Right cardiac atrium (tissue), 5 donors: ENCODE measurements around the gene JUN. TPM values are rescaled to one million over a fixed set of nuclear protein-coding genes. Genes with fewer than 3 reads are reported as not detected.

Source experiments
- ATAC-seq, 2 donors: fragments of 200-7000 bp; cut with Tn5 transposase; one replicate each; pipeline versions ENCODE4 v1.8.0 to v1.9.1; 2020; ENCODE audit warnings: moderate library complexity in 2 of 2, mild to moderate bottlenecking in 1 of 2
- DNase-seq, 3 donors: peaks; one replicate each; pipeline ENCODE4 v3.0.0-alpha.2; 2020
- H3K27ac ChIP-seq: one replicate; pipeline ENCODE4 v1.5.1; 2013; ENCODE audit warnings: mild to moderate bottlenecking, low read length, control low read depth, moderate library complexity
- H3K27me3 ChIP-seq: one replicate; pipeline ENCODE4 v1.6.1; 2013; ENCODE audit not compliant: control insufficient read depth, insufficient read depth
- H3K4me1 ChIP-seq: one replicate; pipeline ENCODE4 v1.6.1; 2013; ENCODE audit warnings: low read length; ENCODE audit not compliant: control insufficient read depth, insufficient read depth
- H3K4me3 ChIP-seq: one replicate; pipeline ENCODE4 v1.5.1; 2013; ENCODE audit warnings: low read length, control low read depth
- H3K9me3 ChIP-seq: one replicate; pipeline ENCODE4 v1.6.1; 2013; ENCODE audit warnings: low read length; ENCODE audit not compliant: control insufficient read depth
- WGBS: extraction: QIAGEN DNeasy Blood & Tissue Kit; methylation state at CpG from one replicate; pipeline ENCODE4 v1.1.7; 2013; 5-methylcytosine and 5-hydroxymethylcytosine counted together
- intact Hi-C, 4 donors: fragments of 100-400 bp; cut with DNase I; formaldehyde crosslinking; loops; one replicate each; pipeline versions ENCODE4 v1.11.0 to v1.14.0; 2022 to 2023
- polyA plus RNA-seq: library from polyadenylated mRNA; stranded (reverse); fragments of 200-250 nt; gene quantifications from one replicate; pipeline ENCODE4 v1.2.3, GENCODE V29; 2013
- total RNA-seq, 4 donors: library from RNA; stranded (reverse); fragmentation: NEBNext Ultra II Directional; extraction: Animal tissue kit (Norgen Biotek cat#: 25700); gene quantifications; one replicate each; pipeline ENCODE4 v1.2.1, GENCODE V29; 2021
- donor health status: healthy with polysubstance abuse.
- donor health status: DM: no; HTN: yes; CAD: no.
- donor health status: DM: no; HTN: no; CAD: no.
- donor health status: DM: no; HTN: yes; CAD: no; lungs with severe emphysema.
- donor health status: DM: yes; HTN: yes; CAD: no.

JUN gene
- total and polyA plus RNA-seq, 5 donors = 41.1 to 211 (median 51.8) TPM

DNA sequence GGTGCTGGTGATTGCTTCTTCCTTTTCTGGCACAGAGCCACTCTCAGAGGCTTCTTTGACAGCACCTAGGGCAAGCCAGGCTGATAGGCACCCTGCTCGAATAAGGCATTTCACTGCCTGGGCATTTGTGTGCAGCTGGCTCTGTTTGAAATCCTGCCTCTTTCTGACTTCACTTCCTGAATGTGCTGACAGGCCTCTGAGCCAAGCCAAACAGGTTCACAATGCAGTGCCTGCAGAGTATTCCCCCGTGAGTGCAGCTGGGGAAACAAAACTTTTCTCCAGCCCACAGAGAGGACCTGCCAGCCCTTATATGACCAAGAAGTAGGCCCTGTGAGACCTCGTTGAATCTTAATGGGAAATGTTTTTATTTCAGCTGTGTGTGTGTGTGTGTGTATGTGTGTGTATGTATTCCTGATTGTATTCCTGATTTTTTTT, 10.4 kb downstream of the JUN start:
- Histone ChIP-seq H3K4me3 (no peak overlapping the region), H3K4me1 (peaks cover 2% of the 10 kb centered on the region), H3K9me3 (no peaks in the 10 kb centered on the region), H3K27me3 (no peaks in the 10 kb centered on the region), H3K27ac (no peak overlapping the region)
- 2% methylated on average over 3 of the region's 3 CpGs for WGBS
- intact Hi-C loops = loop anchor here in 1 of 4 donors (5.0 kb wide), 1 partner anchor 984 kb away; no protein-coding TSS in a partner anchor
- peak; percentile 69 to 77 (median 73) for DNase-seq
- peak; percentile 93 to 94 for ATAC-seq

DNA sequence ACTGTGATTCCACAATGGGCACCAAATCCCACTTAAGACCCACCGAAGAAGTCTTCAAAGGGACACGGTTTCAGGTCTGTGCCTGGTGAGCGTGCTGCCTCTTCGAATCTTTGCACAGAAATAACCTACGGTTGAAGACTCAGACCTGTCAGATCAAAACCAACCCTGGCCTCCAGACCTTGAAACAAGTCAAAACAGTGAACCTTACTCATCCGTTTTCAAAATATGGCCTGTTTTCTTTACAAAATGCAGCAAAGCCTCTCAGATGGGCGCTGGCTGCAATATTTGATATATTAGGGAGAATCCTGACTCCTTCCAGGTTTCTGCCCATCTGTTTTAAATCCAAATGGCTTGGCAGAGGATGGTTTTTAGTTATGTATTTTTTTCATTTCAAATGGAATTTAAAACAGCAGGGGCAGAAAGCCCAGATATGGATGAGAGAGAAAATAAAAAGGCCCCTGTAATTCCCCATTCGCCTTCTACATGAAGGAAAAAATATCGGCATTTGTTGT, 14.0 kb downstream of the JUN start:
- Histone ChIP-seq H3K9me3 (no peaks in the 10 kb centered on the region), H3K4me1 (peaks cover 2% of the 10 kb centered on the region), H3K27me3 (no peaks in the 10 kb centered on the region), H3K4me3 (no peak overlapping the region), H3K27ac (no peak overlapping the region)
- ATAC-seq (no peak), DNase-seq (no peak)
- 81% methylated on average over 9 of the region's 9 CpGs for WGBS
- intact Hi-C loops = loop anchor here in 2 of 4 donors (2.0 to 5.0 kb wide), 2 partner anchors 31 to 987 kb away; no protein-coding TSS in a partner anchor

DNA sequence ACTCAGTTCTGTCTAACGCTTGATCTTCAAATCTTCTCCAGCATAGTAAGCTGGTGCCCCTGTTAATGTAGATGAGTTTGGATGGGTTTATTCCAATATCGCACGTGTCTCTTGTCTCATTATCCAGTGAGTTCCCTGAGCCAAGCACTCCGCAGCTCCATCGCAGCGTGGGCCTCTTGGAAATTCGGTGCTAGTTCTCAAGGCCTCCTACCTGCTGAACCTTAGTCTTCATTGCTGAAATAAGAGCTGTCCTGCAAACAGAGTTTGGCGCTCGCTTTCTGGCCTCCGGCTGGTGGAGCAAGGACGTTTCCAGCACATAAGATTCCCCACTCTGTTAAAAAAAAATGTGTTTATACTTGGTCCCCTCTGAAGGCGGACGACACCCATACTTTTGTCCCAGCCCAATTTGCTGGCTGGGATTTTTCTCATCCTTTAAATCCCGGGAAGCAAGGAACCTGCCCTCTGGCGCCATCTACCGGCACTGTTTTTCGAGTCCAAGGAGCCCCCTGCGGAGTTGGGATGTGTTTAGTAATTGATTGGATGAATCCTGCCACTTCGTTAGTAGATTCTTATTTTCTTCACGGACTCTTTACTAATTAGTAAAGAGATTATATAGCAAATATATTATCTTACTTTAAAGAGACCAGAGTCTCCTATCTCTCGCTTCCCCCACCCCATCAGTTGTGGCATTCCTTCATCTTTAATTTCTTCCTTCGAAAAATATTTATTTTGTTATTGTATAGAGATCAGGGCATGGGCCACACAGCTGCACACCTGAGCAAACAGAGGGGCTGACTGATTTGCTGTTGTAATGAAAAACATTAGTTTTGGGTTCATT, 14.7 kb downstream of the JUN start:
- Histone ChIP-seq H3K27me3 (no peaks in the 10 kb centered on the region), H3K4me3 (no peak overlapping the region), H3K9me3 (no peaks in the 10 kb centered on the region), H3K27ac (no peak overlapping the region), H3K4me1 (peaks cover 2% of the 10 kb centered on the region)
- no peak for ATAC-seq
- WGBS = 36% methylated on average over 22 of the region's 22 CpGs
- intact Hi-C loops = no loop called here
- peak; percentile 78 to 93 (median 89) for DNase-seq

DNA sequence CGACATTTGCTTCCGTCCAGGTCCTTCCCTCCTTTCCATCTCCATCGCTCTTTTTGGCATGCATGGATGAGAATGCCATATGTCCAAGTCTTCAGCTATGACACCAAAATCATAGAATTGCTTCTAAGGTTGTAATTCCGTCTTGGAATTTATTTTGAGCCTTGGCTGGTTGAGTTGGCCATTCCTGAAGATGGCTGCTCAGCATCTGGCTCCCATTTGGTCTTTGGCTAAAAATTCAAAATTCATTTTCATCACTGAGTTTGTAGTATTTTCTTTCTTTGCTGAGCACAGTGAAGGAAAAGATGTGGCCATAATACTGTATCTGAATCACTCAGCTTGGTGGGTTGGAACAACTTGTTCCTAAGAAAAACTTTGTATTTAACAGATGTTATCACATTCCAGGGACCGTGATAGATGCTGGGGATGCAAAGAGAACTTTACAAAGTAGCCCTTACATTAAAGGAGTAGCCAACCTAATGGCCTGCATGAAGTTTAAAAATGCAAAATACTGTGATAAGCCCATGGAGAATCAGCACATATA, 15.6 kb downstream of the JUN start:
- no peaks in the 10 kb centered on the region for H3K4me1 ChIP-seq
- H3K4me3 ChIP-seq = no peak overlapping the region
- WGBS = 87% methylated on average over 5 of the region's 5 CpGs
- no peaks in the 10 kb centered on the region for H3K9me3 ChIP-seq
- ATAC-seq = no peak
- DNase-seq = no peak
- intact Hi-C loops = no loop called here
- H3K27me3 ChIP-seq = no peaks in the 10 kb centered on the region
- no peak overlapping the region for H3K27ac ChIP-seq

DNA sequence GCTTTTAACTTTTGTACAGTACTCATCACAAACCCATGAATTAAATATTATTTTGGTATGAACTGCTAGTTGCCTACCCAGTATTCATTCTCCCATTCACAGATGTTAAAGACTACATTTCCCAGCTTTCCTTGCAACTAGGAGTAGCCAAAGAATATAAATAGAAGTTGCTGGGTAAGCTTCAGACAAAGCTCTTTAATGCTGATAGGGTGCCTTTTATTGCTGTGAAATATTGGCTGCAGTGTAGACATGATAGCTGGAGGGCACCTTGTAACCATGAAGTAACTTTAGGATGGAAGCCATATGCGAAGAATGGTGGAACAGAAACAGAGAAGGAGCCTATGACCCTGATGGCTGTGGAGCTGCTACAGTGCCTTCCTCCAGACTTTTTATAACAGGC, 16.7 kb downstream of the JUN start:
- H3K9me3 ChIP-seq = no peaks in the 10 kb centered on the region
- H3K4me3 ChIP-seq = no peak overlapping the region
- no peaks in the 10 kb centered on the region for H3K27me3 ChIP-seq
- DNase-seq = no peak
- WGBS = 100% methylated on average over 1 of the region's 1 CpG
- no peaks in the 10 kb centered on the region for H3K4me1 ChIP-seq
- intact Hi-C loops = no loop called here
- no peak overlapping the region for H3K27ac ChIP-seq
- ATAC-seq = no peak

DNA sequence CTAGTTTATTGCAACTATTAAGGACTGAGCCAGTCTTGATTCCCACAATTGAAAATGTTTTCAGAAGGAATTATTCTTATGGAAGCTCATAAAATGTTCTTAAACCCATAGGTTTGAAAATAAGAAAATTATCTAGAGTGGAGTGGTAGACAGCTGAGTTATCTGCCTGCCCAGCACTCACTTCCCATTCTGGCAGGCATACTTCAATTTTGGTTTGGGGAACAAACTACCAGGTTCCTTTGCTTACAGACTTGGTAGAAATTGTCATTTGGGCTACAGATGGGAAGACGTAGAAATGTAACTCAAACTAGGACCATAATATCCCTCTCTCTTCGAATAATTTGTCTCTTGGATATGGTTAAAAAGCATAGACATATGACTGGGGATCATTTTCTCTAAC, 18.4 kb downstream of the JUN start:
- no peak overlapping the region for H3K27ac ChIP-seq
- intact Hi-C loops = no loop called here
- no peaks in the 10 kb centered on the region for H3K4me1 ChIP-seq
- DNase-seq = no peak
- 88% methylated on average over 2 of the region's 2 CpGs for WGBS
- H3K27me3 ChIP-seq = no peaks in the 10 kb centered on the region
- H3K9me3 ChIP-seq = no peaks in the 10 kb centered on the region
- no peak overlapping the region for H3K4me3 ChIP-seq
- ATAC-seq = no peak

DNA sequence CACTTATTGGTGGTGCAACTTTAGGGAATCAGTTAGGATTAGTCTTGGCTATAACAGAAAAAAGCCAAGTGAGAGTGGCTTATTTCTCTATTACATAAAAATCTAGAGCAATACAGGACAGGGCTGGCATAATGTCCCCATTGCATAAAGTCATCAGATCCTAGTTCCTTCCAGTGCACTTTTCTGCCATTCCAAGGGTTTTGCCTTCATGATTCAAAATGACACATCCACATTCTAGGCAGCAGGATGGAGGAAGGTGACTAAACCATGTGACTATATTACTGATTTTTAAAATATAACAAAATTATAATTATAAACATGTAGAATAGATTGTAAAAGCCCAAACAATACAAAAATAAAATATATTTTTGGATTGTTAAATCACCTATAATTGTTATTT, 18.8 kb downstream of the JUN start:
- H3K27ac ChIP-seq = no peak overlapping the region

DNA sequence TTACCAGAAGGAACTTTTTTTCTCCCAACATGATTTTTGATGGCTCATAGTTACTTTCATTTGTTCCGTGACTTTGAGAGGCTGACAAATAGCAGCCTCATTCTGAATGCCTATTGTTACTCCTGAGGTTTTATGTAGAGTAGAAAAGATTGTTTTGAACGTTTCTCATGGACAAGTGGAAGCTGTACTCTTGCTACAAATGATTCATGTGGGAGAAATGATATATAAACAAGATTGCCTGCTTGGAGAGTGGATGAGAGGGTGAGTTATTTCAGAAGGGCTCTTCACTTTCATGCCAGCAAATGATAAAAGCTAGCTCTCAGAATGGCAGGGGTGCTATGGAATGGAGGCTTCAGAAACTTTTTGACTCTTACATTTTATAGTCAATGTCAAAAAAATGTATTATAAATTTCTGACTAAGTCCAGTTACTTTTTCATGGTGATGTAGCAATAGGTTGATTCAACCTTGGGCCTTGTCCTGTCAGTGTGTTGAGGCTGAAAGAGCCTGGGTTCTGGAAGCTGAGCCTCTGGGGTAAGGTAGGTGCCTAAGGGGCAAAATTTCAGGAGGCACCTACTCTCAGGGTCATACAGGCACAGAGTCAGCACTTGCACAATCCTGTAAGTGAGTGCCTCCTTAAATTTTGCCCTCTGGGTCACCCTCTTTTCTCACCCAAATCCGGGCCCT, 19.4 kb downstream of the JUN start:
- ATAC-seq = no peak
- Histone ChIP-seq H3K4me1 (no peaks in the 10 kb centered on the region), H3K4me3 (no peak overlapping the region), H3K9me3 (no peaks in the 10 kb centered on the region), H3K27me3 (no peaks in the 10 kb centered on the region), H3K27ac (no peak overlapping the region)
- intact Hi-C loops = no loop called here
- no peak for DNase-seq
- WGBS = 38% methylated on average over 3 of the region's 3 CpGs

More for the DNA sequence above, 18.8 kb downstream of the JUN start:
- no peaks in the 10 kb centered on the region for H3K4me1 ChIP-seq
- H3K27me3 ChIP-seq = no peaks in the 10 kb centered on the region
- DNase-seq = no peak
- H3K9me3 ChIP-seq = no peaks in the 10 kb centered on the region
- intact Hi-C loops = no loop called here
- no peak overlapping the region for H3K4me3 ChIP-seq
- no peak for ATAC-seq

DNA sequence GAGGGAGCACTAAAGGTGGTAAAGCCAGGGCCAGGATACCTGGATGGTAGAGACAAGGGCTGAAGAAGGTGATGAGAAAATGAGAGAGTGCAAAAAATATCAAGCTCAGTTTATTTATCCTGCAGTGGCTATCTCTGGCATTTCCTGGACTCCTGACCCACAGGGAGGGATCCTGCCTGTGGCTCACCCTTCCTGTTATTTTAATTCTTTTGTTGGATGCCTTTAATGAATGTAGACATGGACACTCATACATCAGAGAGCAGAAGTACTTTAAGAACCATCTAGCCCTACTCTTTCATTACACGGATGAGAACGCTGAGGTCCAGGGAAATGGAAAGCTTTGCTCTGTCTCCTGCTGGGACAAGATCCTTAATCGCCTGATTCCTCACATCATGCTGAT, 20.6 kb downstream of the JUN start:
- 60% methylated on average over 3 of the region's 3 CpGs for WGBS
- intact Hi-C loops = no loop called here
- peak in 1 of 2 donors; percentile 85 for ATAC-seq
- no peak overlapping the region for H3K27ac ChIP-seq
- no peaks in the 10 kb centered on the region for H3K4me1 ChIP-seq
- no peak for DNase-seq
- no peaks in the 10 kb centered on the region for H3K27me3 ChIP-seq
- no peak overlapping the region for H3K4me3 ChIP-seq
- no peaks in the 10 kb centered on the region for H3K9me3 ChIP-seq

DNA sequence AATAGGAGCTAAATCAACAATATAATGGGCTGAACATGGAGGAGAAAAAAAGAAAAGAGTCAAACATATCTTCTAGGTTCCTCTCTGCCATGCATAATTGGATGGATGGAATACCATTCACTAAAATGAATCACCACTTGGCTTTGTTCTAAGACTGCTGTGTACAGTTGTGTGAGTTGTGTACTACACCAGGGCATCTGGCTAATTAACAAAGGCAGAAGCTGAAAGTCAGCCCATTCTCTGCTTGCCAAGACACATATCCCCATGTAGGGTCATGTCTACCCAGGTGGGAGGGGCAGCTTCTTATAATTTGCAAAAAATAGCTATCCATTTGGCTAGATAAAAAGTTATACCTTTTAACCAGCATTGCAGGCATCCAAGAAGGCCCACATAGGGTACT, 21.0 kb downstream of the JUN start:
- Histone ChIP-seq H3K4me1 (no peaks in the 10 kb centered on the region), H3K4me3 (no peak overlapping the region), H3K27ac (no peak overlapping the region), H3K9me3 (no peaks in the 10 kb centered on the region), H3K27me3 (no peaks in the 10 kb centered on the region)
- DNase-seq (no peak), ATAC-seq (peak; percentile 31 to 77)
- intact Hi-C loops = no loop called here

DNA sequence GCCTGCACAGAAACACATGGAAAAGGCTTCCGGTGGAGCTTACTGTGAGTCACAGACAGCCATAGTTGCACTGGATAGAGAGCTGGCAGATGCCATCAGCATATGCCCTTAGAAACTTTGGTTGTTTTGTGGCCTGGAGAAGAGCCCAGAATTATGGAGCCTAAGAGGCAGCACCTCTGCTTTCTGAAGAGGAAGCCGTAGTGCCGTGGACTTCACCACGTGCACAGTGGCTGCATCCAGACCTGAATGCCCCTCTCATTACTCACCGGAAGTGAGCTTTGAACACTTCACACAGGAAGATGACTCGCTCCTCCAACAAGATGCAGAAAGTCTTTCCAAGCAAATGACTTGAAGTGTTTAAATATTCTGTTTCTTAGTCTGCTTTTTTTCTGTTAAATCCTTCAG, 28.4 kb downstream of the JUN start:
- WGBS = 7% methylated on average over 6 of the region's 6 CpGs
- ATAC-seq (peak; percentile 73 to 97), DNase-seq (peak in 2 of 3 donors; percentile 62 to 63)
- Histone ChIP-seq H3K4me1 (peaks cover 6% of the 10 kb centered on the region), H3K27ac (peak overlapping the region; percentile 75), H3K4me3 (no peak overlapping the region), H3K9me3 (no peaks in the 10 kb centered on the region), H3K27me3 (no peaks in the 10 kb centered on the region)
- intact Hi-C loops = no loop called here
